ENCODE measurements around the gene DUS2. TPM values are rescaled to one million over a fixed set of nuclear protein-coding genes. Genes with fewer than 3 reads are reported as not detected.

Gene DUS2
- total and polyA plus RNA-seq, 9 of the 15 experiments (the other 6 are each of a cell fraction or from before 2014, with no cell fraction given), result 5.8 to 22.5 (median 20.6) TPM

DNA sequence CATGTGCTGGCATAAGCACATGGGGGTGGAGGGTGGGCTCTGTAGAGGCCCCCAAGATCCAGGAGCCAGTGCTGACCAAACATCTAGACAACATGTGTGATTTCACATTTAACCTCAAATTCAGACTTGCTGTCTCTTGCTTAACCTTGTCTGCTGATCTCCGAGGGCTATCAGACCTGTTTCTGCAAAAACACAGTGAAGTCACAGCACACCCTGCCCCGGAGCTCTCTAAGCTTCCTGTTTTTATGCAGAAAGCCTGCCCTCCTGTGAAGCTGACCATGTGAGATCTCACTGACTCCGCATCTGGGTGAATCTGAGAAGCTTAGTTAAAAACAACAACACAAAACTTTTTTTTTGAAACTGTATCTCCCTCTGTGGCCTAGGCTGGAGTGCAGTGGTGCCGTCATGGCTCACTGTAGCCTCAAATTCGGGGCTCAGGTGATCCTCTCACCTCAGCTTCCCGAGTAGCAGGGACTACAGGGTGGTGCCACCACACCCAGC, 17.2 kb upstream of the DUS2 start (continued):
- TF ChIP-seq SMC3 (conservative IDR thresholded peaks at IDR 0.05; ENCODE audit: insufficient read depth, low read depth, low read length), result no peak
- TF ChIP-seq, protein P1, sequence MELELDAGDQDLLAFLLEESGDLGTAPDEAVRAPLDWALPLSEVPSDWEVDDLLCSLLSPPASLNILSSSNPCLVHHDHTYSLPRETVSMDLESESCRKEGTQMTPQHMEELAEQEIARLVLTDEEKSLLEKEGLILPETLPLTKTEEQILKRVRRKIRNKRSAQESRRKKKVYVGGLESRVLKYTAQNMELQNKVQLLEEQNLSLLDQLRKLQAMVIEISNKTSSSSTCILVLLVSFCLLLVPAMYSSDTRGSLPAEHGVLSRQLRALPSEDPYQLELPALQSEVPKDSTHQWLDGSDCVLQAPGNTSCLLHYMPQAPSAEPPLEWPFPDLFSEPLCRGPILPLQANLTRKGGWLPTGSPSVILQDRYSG (tag; conservative IDR thresholded peaks at IDR 0.05; ENCODE audit: low read depth), result 0 out of 2 replicates have a peak, but pooled peaks have one; percentile 13

GRCh38 chr16:68009157-68009735, 13.8 kb upstream of the DUS2 start:
- 58% methylated on average over 9 of the region's 9 CpGs for WGBS (ENCODE audit: insufficient coverage, low coverage, missing lambda C conversion rate)
- H4K20me1 ChIP-seq (replicated peaks; ENCODE audit: control insufficient read depth, insufficient read depth, low read length), result no peaks in the 10 kb centered on the region
- peak in 1 of 4 experiments; percentile 7 for DNase-seq (ENCODE audit: extremely low read depth in 1 of 4, low spot score in 3 of 4)
- H3K9me3 ChIP-seq (replicated peaks; ENCODE audit: control insufficient read depth, insufficient read depth, low read depth, low read length), result no peaks in the 10 kb centered on the region
- no peak overlapping the region for H3K4me2 ChIP-seq (ENCODE audit: insufficient read depth, low read length)
- in situ Hi-C loops (cut with MboI), result no loop called here
- no peaks in the 10 kb centered on the region; a peak in 1 of 5 replicates for H3K27me3 ChIP-seq (ENCODE audit: control insufficient read depth in 2 of 2, insufficient read depth in 2 of 2, low read length in 2 of 2)
- peaks cover 0 to 4% of the 10 kb centered on the region in 2 experiments; a peak in 2 of 5 replicates for H3K4me1 ChIP-seq (replicated peaks in 1 of 2; ENCODE audit: control insufficient read depth in 2 of 2, insufficient read depth in 2 of 2, low read length in 2 of 2)
- no peak overlapping the region for H3K4me3 ChIP-seq
- H3K36me3 ChIP-seq (ENCODE audit: control insufficient read depth, insufficient read depth, low read length), result no peaks in the 10 kb centered on the region
- no peaks in the 10 kb centered on the region for H3K9me1 ChIP-seq (ENCODE audit: control insufficient read depth, insufficient read depth, low read length)
- no TSS peak for BruUV-seq (replicated peaks)
- no peaks in the 10 kb centered on the region for H3K79me2 ChIP-seq (ENCODE audit: control insufficient read depth, insufficient read depth, low read length)
- ATAC-seq, result no peak
- H3K27ac ChIP-seq (ENCODE audit: extremely low read depth, low read depth, low read length), result no peak overlapping the region
- POLR2A ChIA-PET, result interaction anchor here (0.6 to 1.3 kb wide), 2 partner anchors 11 to 14 kb away, joined by 3 read pairs; partner anchors contain the start of genes DDX28 and DUS2
- CTCF ChIA-PET (ENCODE audit: low intra/inter-chr PET ratio), result no interaction called here
- FAIRE-seq, result no peak
- H3K9ac ChIP-seq (ENCODE audit: insufficient read depth in 1 of 2, low read depth in 2 of 2, low read length in 2 of 2), result no peak overlapping the region
- no peak overlapping the region for H2AFZ ChIP-seq (ENCODE audit: low read depth, low read length)
- intact Hi-C loops (cut with micrococcal nuclease), result no loop called here
- TF ChIP-seq ZC3H8 (IDR thresholded peaks at IDR 0.05) (no peak), PHB (CRISPR knock-in tag; IDR thresholded peaks at IDR 0.05) (no peak), TSC22D4 (tag; IDR thresholded peaks at IDR 0.05) (no peak), MXD1 (CRISPR knock-in tag; IDR thresholded peaks at IDR 0.05; ENCODE audit: borderline replicate concordance, poor library complexity, severe bottlenecking) (no peak), AFF1 (IDR thresholded peaks at IDR 0.05; ENCODE audit: low read depth in 1 of 2, partially characterized antibody in 2 of 2) (no peak), EGR1 (conservative IDR thresholded peaks at IDR 0.05) (no peak), ZBTB1 (CRISPR knock-in tag; IDR thresholded peaks at IDR 0.05; ENCODE audit: borderline replicate concordance, low read depth) (no peak), NR2F6 (CRISPR knock-in tag; IDR thresholded peaks at IDR 0.05) (no peak)
- TF ChIP-seq, protein P2, sequence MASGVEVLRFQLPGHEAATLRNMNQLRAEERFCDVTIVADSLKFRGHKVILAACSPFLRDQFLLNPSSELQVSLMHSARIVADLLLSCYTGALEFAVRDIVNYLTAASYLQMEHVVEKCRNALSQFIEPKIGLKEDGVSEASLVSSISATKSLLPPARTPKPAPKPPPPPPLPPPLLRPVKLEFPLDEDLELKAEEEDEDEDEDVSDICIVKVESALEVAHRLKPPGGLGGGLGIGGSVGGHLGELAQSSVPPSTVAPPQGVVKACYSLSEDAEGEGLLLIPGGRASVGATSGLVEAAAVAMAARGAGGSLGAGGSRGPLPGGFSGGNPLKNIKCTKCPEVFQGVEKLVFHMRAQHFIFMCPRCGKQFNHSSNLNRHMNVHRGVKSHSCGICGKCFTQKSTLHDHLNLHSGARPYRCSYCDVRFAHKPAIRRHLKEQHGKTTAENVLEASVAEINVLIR (CRISPR knock-in tag; IDR thresholded peaks at IDR 0.05), result no peak
